ENCODE measurements around the gene XRCC6.

DNA sequence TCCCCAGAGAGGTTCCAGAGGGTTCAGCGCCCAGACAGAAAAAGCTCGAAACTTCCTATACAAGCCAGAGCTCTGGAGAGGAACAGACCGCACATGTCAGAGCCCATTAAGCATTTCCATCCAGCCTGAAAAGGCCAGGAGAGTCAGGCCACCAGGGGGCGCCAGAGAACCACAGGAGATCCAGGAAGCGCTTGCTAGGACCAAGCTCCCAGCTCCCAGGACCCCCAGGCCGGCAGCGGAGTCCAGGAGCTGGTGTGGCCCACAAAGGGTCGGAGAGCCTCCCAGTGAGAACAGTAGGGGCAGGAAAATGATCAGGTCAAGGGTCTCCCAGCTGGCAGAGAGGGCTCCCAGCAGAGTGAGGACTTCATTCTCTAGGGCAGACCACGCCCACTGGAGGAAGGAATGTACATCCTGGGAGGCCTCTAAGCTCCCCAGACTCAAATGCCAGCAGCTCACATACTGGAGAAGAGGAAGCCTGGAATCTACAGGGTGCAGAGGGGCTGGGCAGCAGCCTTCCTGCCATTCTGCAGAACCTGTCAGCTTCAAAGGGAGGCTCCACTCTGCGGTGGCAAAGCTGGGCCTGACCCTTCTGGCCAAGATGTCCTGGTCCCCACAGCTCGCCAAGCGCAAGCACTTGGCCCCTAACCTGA lies 76.2 kb downstream of the XRCC6 start:
- TF ChIP-seq, protein P1, sequence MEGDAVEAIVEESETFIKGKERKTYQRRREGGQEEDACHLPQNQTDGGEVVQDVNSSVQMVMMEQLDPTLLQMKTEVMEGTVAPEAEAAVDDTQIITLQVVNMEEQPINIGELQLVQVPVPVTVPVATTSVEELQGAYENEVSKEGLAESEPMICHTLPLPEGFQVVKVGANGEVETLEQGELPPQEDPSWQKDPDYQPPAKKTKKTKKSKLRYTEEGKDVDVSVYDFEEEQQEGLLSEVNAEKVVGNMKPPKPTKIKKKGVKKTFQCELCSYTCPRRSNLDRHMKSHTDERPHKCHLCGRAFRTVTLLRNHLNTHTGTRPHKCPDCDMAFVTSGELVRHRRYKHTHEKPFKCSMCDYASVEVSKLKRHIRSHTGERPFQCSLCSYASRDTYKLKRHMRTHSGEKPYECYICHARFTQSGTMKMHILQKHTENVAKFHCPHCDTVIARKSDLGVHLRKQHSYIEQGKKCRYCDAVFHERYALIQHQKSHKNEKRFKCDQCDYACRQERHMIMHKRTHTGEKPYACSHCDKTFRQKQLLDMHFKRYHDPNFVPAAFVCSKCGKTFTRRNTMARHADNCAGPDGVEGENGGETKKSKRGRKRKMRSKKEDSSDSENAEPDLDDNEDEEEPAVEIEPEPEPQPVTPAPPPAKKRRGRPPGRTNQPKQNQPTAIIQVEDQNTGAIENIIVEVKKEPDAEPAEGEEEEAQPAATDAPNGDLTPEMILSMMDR (IDR thresholded peaks at IDR 0.05 in 2 of 3, conservative IDR thresholded peaks at IDR 0.05 in 1 of 3; ENCODE audit: borderline replicate concordance in 1 of 3, insufficient read depth in 1 of 3, low read depth in 2 of 3, low read length in 2 of 3): peak; percentile 96 to 99 (median 98)
- TF ChIP-seq, protein P2, sequence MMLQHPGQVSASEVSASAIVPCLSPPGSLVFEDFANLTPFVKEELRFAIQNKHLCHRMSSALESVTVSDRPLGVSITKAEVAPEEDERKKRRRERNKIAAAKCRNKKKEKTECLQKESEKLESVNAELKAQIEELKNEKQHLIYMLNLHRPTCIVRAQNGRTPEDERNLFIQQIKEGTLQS (IDR thresholded peaks at IDR 0.05): no peak
- TF ChIP-seq EZH2 (IDR thresholded peaks at IDR 0.05) (no peak), SIN3A (IDR thresholded peaks at IDR 0.05; ENCODE audit: low read depth) (no peak), CEBPB (IDR thresholded peaks at IDR 0.05; ENCODE audit: low read depth) (no peak), POLR2A (IDR thresholded peaks at IDR 0.05; ENCODE audit: borderline replicate concordance, extremely low read depth, insufficient read depth, insufficient read length) (no peak), RAD21 (IDR thresholded peaks at IDR 0.05; ENCODE audit: low read depth) (peak; percentile 95), EZH2phosphoT487 (IDR thresholded peaks at IDR 0.05; ENCODE audit: borderline replicate concordance) (no peak), SP1 (IDR thresholded peaks at IDR 0.05; ENCODE audit: low read depth) (no peak), CBX3 (IDR thresholded peaks at IDR 0.05; ENCODE audit: low read depth) (no peak), SRF (IDR thresholded peaks at IDR 0.05; ENCODE audit: low read depth) (no peak), YY1 (IDR thresholded peaks at IDR 0.05; ENCODE audit: extremely low read depth, insufficient replicate concordance, low read depth, low read length) (no peak), POLR2AphosphoS5 (IDR thresholded peaks at IDR 0.05; ENCODE audit: low read depth, low read length) (no peak)
- TF ChIP-seq, protein P3, sequence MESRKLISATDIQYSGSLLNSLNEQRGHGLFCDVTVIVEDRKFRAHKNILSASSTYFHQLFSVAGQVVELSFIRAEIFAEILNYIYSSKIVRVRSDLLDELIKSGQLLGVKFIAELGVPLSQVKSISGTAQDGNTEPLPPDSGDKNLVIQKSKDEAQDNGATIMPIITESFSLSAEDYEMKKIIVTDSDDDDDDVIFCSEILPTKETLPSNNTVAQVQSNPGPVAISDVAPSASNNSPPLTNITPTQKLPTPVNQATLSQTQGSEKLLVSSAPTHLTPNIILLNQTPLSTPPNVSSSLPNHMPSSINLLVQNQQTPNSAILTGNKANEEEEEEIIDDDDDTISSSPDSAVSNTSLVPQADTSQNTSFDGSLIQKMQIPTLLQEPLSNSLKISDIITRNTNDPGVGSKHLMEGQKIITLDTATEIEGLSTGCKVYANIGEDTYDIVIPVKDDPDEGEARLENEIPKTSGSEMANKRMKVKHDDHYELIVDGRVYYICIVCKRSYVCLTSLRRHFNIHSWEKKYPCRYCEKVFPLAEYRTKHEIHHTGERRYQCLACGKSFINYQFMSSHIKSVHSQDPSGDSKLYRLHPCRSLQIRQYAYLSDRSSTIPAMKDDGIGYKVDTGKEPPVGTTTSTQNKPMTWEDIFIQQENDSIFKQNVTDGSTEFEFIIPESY (IDR thresholded peaks at IDR 0.05; ENCODE audit: extremely low read depth, insufficient replicate concordance, low read length): no peak
